GM23338 (cell line): Measurements from ENCODE around the gene UTP11. TPM values are rescaled to one million over a fixed set of nuclear protein-coding genes. Genes with fewer than 3 reads are reported as not detected.

Source experiments
- ATAC-seq: fragments of 200-7000 bp; cut with Tn5 transposase; 3 replicates; pipeline ENCODE4 v1.9.1; 2020
- DNase-seq: peaks from one replicate; pipeline ENCODE4 v3.0.0-alpha.2; 2015; ENCODE audit warnings: low spot score
- H2AFZ ChIP-seq: fragments of 200-600 bp; sonication (generic); 2 replicates; pipeline ENCODE4 v1.8.0; 2016; ENCODE audit warnings: antibody characterized with exemption, mild to moderate bottlenecking, moderate library complexity
- H3F3A ChIP-seq: fragments of 200-600 bp; sonication (generic); replicated peaks from 2 replicates; pipeline ENCODE4 v1.8.0; 2017; ENCODE audit warnings: antibody characterized with exemption, mixed run types, low read depth
- H3K27ac ChIP-seq: fragments of 200-600 bp; sonication (generic); 2 replicates; pipeline ENCODE4 v1.6.1; 2016; ENCODE audit warnings: low read depth
- H3K27me3 ChIP-seq: fragments of 200-600 bp; sonication (generic); 2 replicates; pipeline ENCODE4 v1.8.0; 2016; ENCODE audit warnings: mild to moderate bottlenecking, mixed run types, moderate library complexity; ENCODE audit not compliant: insufficient read depth
- H3K36me3 ChIP-seq: fragments of 200-600 bp; sonication (generic); 2 replicates; pipeline ENCODE4 v1.8.0; 2016; ENCODE audit warnings: mild to moderate bottlenecking; ENCODE audit not compliant: insufficient read depth
- H3K4me1 ChIP-seq: fragments of 200-600 bp; sonication (generic); 2 replicates; pipeline ENCODE4 v1.8.0; 2016; ENCODE audit warnings: mild to moderate bottlenecking, moderate library complexity; ENCODE audit not compliant: insufficient read depth
- H3K4me2 ChIP-seq: fragments of 200-600 bp; sonication (generic); 2 replicates; pipeline ENCODE4 v1.7.1; 2017; ENCODE audit warnings: mixed run types
- H3K4me3 ChIP-seq: fragments of 200-600 bp; sonication (generic); 2 replicates; pipeline ENCODE4 v1.6.1; 2016; ENCODE audit warnings: mixed run types
- H3K79me2 ChIP-seq: fragments of 200-600 bp; sonication (generic); replicated peaks from 2 replicates; pipeline ENCODE4 v1.8.0; 2017; ENCODE audit warnings: mild to moderate bottlenecking; ENCODE audit not compliant: insufficient read depth
- H3K9me2 ChIP-seq: fragments of 200-600 bp; sonication (generic); 2 replicates; pipeline ENCODE4 v1.8.0; 2017; ENCODE audit not compliant: insufficient read depth
- H4K20me1 ChIP-seq: fragments of 200-600 bp; sonication (generic); replicated peaks from 2 replicates; pipeline ENCODE4 v1.8.0; 2017; ENCODE audit warnings: mild to moderate bottlenecking; ENCODE audit not compliant: insufficient read depth
- H3K27ac Mint-ChIP-seq: 2 replicates; pipeline ENCODE4 v1.8.0; 2020; ENCODE audit warnings: inconsistent platforms, mild to moderate bottlenecking, moderate library complexity, mixed read lengths
- H3K27me3 Mint-ChIP-seq: 3 replicates; pipeline ENCODE4 v1.8.0; 2022; ENCODE audit warnings: low read depth, mild to moderate bottlenecking, moderate library complexity, mixed read lengths, inconsistent platforms; ENCODE audit not compliant: insufficient read depth, poor library complexity
- H3K36me3 Mint-ChIP-seq: 3 replicates; pipeline ENCODE4 v1.8.0; 2021; ENCODE audit warnings: low read depth, mild to moderate bottlenecking, inconsistent platforms, moderate library complexity, mixed read lengths
- H3K4me1 Mint-ChIP-seq: 3 replicates; pipeline ENCODE4 v1.8.0; 2020; ENCODE audit warnings: mild to moderate bottlenecking, inconsistent platforms, mixed read lengths
- H3K4me3 Mint-ChIP-seq: 3 replicates; pipeline ENCODE4 v1.8.0; 2021; ENCODE audit warnings: moderate library complexity, mild to moderate bottlenecking, inconsistent platforms, mixed read lengths
- H3K9me3 Mint-ChIP-seq: 3 replicates; pipeline ENCODE4 v1.8.0; 2020; ENCODE audit warnings: moderate library complexity, mild to moderate bottlenecking, inconsistent platforms, mixed read lengths
- EZH2 ChIP-seq: fragments of 200-600 bp; sonication (generic); IDR thresholded peaks from one replicate; pipeline ENCODE4 v1.8.0; 2017; ENCODE audit warnings: antibody characterized with exemption, mild to moderate bottlenecking, low read depth; ENCODE audit not compliant: unreplicated experiment
- EZH2phosphoT487 ChIP-seq: fragments of 200-600 bp; sonication (generic); IDR thresholded peaks from one replicate; pipeline ENCODE4 v1.8.1; 2018; ENCODE audit warnings: antibody characterized with exemption; ENCODE audit not compliant: unreplicated experiment
- NANOG ChIP-seq: IDR thresholded peaks from 2 replicates; pipeline ENCODE4 v1.6.1; 2016; ENCODE audit warnings: antibody characterized with exemption, borderline replicate concordance
- POLR2AphosphoS5 ChIP-seq: IDR thresholded peaks from 2 replicates; pipeline ENCODE4 v1.6.1; 2016; ENCODE audit warnings: antibody characterized with exemption, low read depth
- STAT1 ChIP-seq: IDR thresholded peaks from one replicate; pipeline ENCODE4 v1.6.1; 2016; ENCODE audit warnings: antibody characterized with exemption; ENCODE audit not compliant: unreplicated experiment
- ZNF114 ChIP-seq: fragments of 250-450 bp; sonication (Bioruptor Pico); IDR thresholded peaks from 2 replicates; pipeline ENCODE4 v1.5.0; 2020; ENCODE audit warnings: mild to moderate bottlenecking, moderate library complexity
- ZNF331 ChIP-seq: fragments of 250-450 bp; sonication (Bioruptor Pico); IDR thresholded peaks from 2 replicates; pipeline ENCODE4 v1.5.0; 2020; ENCODE audit warnings: low read depth, mild to moderate bottlenecking, moderate library complexity
- polyA plus RNA-seq: library from polyadenylated mRNA; unstranded; fragments of >200 nt; fragmentation: Nextera tagmentation; extraction: Ambion mirVana; gene quantifications from 2 replicates; pipeline ENCODE4 v1.2.1, GENCODE V29; 2016
- total RNA-seq: library from RNA; depleted of rRNA; stranded (reverse); fragments of >200 nt; shearing (Covaris generic); gene quantifications from 2 replicates; pipeline ENCODE4 v1.2.3, GENCODE V29; 2014
- TF ChIP-seq, protein P1 (sequence below): IDR thresholded peaks from 2 replicates; pipeline ENCODE4 v1.6.1; 2016; ENCODE audit warnings: antibody characterized with exemption
- TF ChIP-seq, protein P2 (sequence below), 2 experiments: fragments of 200-600 bp in 1 of 2; sonication (generic) in 1 of 2; conservative IDR thresholded peaks; 2 replicates each; pipeline versions ENCODE4 v1.5.1 to v1.6.1; 2016 to 2017; ENCODE audit warnings: antibody characterized with exemption in 2 of 2, low read depth in 2 of 2, mild to moderate bottlenecking in 2 of 2, moderate library complexity in 1 of 2
- TF ChIP-seq, protein P3 (sequence below): fragments of 250-450 bp; sonication (Bioruptor Pico); IDR thresholded peaks from 2 replicates; pipeline ENCODE4 v1.5.0; 2020; ENCODE audit warnings: mild to moderate bottlenecking, moderate library complexity
- TF ChIP-seq, protein P4 (sequence below): IDR thresholded peaks from one replicate; pipeline ENCODE4 v1.6.1; 2018; ENCODE audit warnings: antibody characterized with exemption; ENCODE audit not compliant: unreplicated experiment

UTP11 gene
- total and polyA plus RNA-seq, 2 experiments from 2014 or later = 67.8 to 105 TPM

DNA sequence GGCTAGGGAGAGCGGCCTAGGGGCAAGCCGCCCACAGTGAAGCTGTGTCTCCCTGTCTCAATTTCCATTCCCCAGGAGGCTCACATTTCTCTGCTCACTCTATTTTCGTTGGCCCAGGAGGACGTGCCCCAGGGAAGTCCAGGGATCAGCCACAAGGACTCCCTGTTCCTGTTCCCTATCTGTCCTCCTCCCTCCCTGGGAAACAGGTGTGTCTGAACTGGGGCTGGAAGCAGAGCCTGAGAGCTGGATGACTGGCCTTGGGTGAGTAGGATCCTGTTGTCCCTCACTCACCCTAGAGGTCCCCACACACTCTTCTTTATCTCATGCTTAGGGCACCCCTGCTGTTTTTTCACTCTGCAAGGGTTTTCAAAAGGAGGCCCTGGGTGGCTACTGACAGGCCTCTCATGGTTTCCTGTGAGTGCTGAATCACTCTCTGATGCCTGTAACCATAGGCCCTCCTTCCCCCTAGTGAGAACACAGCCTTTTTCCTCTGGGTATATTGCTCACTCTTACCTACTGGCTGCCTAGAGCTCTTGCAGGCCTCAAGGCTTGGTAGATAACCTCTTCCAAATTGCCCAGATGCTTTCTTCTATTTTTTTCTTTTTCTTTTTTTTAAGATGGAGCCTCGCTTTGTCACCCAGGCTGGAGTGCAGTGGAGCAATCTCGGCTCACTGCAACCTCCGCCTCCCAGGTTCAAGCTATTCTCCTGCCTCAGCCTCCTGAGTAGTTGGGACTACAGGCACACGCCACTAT is 3.3 kb upstream of the UTP11 start:
- no peak overlapping the region for H3K4me2 ChIP-seq

More for the DNA sequence above, 3.3 kb upstream of the UTP11 start:
- Mint-ChIP-seq H3K27me3 (peaks cover 31% of the 10 kb centered on the region), H3K9me3 (peaks cover 4% of the 10 kb centered on the region; the same call in 2 of the 3 replicates), H3K27ac (peak overlapping the region; percentile 68), H3K4me1 (peaks cover 32% of the 10 kb centered on the region), H3K36me3 (peaks cover 13% of the 10 kb centered on the region), H3K4me3 (no peak overlapping the region)
- no peak overlapping the region for H3K4me3 ChIP-seq
- DNase-seq = peak; percentile 46
- no peaks in the 10 kb centered on the region; the same call in 1 of the 2 replicates for H3K9me2 ChIP-seq
- H3K27ac ChIP-seq = peak overlapping the region; percentile 29
- peaks cover 11% of the 10 kb centered on the region for H4K20me1 ChIP-seq
- peaks cover 27% of the 10 kb centered on the region for H3K4me1 ChIP-seq
- no peak for TF ChIP-seq POLR2AphosphoS5
- TF ChIP-seq, protein P1, sequence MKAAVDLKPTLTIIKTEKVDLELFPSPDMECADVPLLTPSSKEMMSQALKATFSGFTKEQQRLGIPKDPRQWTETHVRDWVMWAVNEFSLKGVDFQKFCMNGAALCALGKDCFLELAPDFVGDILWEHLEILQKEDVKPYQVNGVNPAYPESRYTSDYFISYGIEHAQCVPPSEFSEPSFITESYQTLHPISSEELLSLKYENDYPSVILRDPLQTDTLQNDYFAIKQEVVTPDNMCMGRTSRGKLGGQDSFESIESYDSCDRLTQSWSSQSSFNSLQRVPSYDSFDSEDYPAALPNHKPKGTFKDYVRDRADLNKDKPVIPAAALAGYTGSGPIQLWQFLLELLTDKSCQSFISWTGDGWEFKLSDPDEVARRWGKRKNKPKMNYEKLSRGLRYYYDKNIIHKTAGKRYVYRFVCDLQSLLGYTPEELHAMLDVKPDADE = no peak
- no peak for TF ChIP-seq EZH2phosphoT487
- no peak for TF ChIP-seq ZNF331 (CRISPR knock-in tag)
- TF ChIP-seq STAT1 = no peak
- TF ChIP-seq, protein P2, sequence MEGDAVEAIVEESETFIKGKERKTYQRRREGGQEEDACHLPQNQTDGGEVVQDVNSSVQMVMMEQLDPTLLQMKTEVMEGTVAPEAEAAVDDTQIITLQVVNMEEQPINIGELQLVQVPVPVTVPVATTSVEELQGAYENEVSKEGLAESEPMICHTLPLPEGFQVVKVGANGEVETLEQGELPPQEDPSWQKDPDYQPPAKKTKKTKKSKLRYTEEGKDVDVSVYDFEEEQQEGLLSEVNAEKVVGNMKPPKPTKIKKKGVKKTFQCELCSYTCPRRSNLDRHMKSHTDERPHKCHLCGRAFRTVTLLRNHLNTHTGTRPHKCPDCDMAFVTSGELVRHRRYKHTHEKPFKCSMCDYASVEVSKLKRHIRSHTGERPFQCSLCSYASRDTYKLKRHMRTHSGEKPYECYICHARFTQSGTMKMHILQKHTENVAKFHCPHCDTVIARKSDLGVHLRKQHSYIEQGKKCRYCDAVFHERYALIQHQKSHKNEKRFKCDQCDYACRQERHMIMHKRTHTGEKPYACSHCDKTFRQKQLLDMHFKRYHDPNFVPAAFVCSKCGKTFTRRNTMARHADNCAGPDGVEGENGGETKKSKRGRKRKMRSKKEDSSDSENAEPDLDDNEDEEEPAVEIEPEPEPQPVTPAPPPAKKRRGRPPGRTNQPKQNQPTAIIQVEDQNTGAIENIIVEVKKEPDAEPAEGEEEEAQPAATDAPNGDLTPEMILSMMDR (conservative IDR thresholded peaks at IDR 0.05; ENCODE audit: low read depth in 2 of 2) = no peak
- TF ChIP-seq EZH2 = no peak
- TF ChIP-seq, protein P3, sequence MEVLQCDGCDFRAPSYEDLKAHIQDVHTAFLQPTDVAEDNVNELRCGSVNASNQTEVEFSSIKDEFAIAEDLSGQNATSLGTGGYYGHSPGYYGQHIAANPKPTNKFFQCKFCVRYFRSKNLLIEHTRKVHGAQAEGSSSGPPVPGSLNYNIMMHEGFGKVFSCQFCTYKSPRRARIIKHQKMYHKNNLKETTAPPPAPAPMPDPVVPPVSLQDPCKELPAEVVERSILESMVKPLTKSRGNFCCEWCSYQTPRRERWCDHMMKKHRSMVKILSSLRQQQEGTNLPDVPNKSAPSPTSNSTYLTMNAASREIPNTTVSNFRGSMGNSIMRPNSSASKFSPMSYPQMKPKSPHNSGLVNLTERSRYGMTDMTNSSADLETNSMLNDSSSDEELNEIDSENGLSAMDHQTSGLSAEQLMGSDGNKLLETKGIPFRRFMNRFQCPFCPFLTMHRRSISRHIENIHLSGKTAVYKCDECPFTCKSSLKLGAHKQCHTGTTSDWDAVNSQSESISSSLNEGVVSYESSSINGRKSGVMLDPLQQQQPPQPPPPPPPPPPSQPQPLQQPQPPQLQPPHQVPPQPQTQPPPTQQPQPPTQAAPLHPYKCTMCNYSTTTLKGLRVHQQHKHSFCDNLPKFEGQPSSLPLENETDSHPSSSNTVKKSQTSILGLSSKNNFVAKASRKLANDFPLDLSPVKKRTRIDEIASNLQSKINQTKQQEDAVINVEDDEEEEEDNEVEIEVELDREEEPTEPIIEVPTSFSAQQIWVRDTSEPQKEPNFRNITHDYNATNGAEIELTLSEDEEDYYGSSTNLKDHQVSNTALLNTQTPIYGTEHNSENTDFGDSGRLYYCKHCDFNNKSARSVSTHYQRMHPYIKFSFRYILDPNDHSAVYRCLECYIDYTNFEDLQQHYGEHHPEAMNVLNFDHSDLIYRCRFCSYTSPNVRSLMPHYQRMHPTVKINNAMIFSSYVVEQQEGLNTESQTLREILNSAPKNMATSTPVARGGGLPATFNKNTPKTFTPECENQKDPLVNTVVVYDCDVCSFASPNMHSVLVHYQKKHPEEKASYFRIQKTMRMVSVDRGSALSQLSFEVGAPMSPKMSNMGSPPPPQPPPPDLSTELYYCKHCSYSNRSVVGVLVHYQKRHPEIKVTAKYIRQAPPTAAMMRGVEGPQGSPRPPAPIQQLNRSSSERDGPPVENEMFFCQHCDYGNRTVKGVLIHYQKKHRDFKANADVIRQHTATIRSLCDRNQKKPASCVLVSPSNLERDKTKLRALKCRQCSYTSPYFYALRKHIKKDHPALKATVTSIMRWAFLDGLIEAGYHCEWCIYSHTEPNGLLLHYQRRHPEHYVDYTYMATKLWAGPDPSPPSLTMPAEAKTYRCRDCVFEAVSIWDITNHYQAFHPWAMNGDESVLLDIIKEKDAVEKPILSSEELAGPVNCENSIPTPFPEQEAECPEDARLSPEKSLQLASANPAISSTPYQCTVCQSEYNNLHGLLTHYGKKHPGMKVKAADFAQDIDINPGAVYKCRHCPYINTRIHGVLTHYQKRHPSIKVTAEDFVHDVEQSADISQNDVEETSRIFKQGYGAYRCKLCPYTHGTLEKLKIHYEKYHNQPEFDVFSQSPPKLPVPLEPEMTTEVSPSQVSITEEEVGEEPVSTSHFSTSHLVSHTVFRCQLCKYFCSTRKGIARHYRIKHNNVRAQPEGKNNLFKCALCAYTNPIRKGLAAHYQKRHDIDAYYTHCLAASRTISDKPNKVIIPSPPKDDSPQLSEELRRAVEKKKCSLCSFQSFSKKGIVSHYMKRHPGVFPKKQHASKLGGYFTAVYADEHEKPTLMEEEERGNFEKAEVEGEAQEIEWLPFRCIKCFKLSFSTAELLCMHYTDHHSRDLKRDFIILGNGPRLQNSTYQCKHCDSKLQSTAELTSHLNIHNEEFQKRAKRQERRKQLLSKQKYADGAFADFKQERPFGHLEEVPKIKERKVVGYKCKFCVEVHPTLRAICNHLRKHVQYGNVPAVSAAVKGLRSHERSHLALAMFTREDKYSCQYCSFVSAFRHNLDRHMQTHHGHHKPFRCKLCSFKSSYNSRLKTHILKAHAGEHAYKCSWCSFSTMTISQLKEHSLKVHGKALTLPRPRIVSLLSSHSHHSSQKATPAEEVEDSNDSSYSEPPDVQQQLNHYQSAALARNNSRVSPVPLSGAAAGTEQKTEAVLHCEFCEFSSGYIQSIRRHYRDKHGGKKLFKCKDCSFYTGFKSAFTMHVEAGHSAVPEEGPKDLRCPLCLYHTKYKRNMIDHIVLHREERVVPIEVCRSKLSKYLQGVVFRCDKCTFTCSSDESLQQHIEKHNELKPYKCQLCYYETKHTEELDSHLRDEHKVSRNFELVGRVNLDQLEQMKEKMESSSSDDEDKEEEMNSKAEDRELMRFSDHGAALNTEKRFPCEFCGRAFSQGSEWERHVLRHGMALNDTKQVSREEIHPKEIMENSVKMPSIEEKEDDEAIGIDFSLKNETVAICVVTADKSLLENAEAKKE (CRISPR knock-in tag) = no peak
- TF ChIP-seq ZNF114 (CRISPR knock-in tag) = no peak
- no peak for TF ChIP-seq NANOG
- TF ChIP-seq, protein P4, sequence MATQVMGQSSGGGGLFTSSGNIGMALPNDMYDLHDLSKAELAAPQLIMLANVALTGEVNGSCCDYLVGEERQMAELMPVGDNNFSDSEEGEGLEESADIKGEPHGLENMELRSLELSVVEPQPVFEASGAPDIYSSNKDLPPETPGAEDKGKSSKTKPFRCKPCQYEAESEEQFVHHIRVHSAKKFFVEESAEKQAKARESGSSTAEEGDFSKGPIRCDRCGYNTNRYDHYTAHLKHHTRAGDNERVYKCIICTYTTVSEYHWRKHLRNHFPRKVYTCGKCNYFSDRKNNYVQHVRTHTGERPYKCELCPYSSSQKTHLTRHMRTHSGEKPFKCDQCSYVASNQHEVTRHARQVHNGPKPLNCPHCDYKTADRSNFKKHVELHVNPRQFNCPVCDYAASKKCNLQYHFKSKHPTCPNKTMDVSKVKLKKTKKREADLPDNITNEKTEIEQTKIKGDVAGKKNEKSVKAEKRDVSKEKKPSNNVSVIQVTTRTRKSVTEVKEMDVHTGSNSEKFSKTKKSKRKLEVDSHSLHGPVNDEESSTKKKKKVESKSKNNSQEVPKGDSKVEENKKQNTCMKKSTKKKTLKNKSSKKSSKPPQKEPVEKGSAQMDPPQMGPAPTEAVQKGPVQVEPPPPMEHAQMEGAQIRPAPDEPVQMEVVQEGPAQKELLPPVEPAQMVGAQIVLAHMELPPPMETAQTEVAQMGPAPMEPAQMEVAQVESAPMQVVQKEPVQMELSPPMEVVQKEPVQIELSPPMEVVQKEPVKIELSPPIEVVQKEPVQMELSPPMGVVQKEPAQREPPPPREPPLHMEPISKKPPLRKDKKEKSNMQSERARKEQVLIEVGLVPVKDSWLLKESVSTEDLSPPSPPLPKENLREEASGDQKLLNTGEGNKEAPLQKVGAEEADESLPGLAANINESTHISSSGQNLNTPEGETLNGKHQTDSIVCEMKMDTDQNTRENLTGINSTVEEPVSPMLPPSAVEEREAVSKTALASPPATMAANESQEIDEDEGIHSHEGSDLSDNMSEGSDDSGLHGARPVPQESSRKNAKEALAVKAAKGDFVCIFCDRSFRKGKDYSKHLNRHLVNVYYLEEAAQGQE = no peak
- H3K36me3 ChIP-seq = no peaks in the 10 kb centered on the region
- H2AFZ ChIP-seq = peak overlapping the region; percentile 61; the same call in 1 of the 2 replicates
- H3F3A ChIP-seq = peaks cover 20% of the 10 kb centered on the region
- H3K27me3 ChIP-seq = no peaks in the 10 kb centered on the region
- peaks cover 22% of the 10 kb centered on the region for H3K79me2 ChIP-seq
- peak; percentile 9 for ATAC-seq
